ENCODE data around the gene SEC22C. TPM values are rescaled to one million over a fixed set of nuclear protein-coding genes. Genes with fewer than 3 reads are reported as not detected.

SEC22C gene
- total and polyA plus RNA-seq, 5 donors from 2014 or later: 40.9 to 72.0 (median 53.4) TPM

GRCh38 chr3:42531470-42531869 lies 50.3 kb downstream of the SEC22C start:
- peaks cover 52% of the 10 kb centered on the region for H3K4me1 ChIP-seq (ENCODE audit: control insufficient read depth, insufficient read depth, low read length, poor library complexity, severe bottlenecking)
- H3K4me3 ChIP-seq (ENCODE audit: low read depth, low read length): no peak overlapping the region
- H3K27me3 ChIP-seq (ENCODE audit: control insufficient read depth, insufficient read depth, low read length): no peaks in the 10 kb centered on the region
- H3K9me3 Mint-ChIP-seq: no peaks in the 10 kb centered on the region
- no peaks in the 10 kb centered on the region for H3K9me3 ChIP-seq (ENCODE audit: control insufficient read depth in 2 of 2, low read length in 2 of 2)
- peaks cover 28% of the 10 kb centered on the region for H3K36me3 Mint-ChIP-seq
- no peak overlapping the region for H3K27ac Mint-ChIP-seq
- peaks cover 0 to 81% (median 29%) of the 10 kb centered on the region in 4 donors for H3K4me1 Mint-ChIP-seq
- H3K27me3 Mint-ChIP-seq: no peaks in the 10 kb centered on the region
- ATAC-seq (ENCODE audit: low read depth in 2 of 2) (no peak), DNase-seq (no peak)
- peak overlapping the region in 1 of 4 donors; percentile 11 for H3K4me3 Mint-ChIP-seq
- no peak overlapping the region for H3K27ac ChIP-seq (ENCODE audit: insufficient read depth, low read length, poor library complexity, severe bottlenecking)
- peaks cover 4% of the 10 kb centered on the region for H3K36me3 ChIP-seq (ENCODE audit: control insufficient read depth, insufficient read depth, low read length)

DNA sequence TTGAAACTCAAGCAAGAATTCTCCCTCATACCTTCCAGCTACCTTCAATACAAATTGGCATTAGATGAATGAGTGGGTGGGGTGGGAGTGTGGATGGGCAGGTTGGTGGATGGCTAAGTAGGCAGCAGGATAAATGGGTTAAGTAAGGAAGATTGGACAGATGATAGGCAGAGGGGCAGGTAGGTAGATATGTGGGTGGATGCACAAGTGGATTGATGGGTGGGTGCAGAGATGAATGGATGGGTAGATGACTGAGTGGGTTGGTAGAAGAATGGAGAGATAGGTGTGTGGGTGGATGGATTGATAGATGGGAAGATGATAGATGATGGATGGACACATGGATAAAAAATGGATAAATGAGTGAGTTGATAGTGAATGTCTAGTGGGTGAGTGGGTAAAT lies 51.7 kb downstream of the SEC22C start:
- peak overlapping the region; percentile 4 to 88 (median 67) for H3K27ac Mint-ChIP-seq
- H3K27me3 ChIP-seq (ENCODE audit: control insufficient read depth, insufficient read depth, low read length): no peaks in the 10 kb centered on the region
- peak overlapping the region; percentile 39 to 72 (median 64) for H3K4me3 Mint-ChIP-seq
- peaks cover 4% of the 10 kb centered on the region for H3K36me3 ChIP-seq (ENCODE audit: control insufficient read depth, insufficient read depth, low read length)
- no peaks in the 10 kb centered on the region for H3K9me3 Mint-ChIP-seq
- H3K4me1 ChIP-seq (ENCODE audit: control insufficient read depth, insufficient read depth, low read length, poor library complexity, severe bottlenecking): peaks cover 59% of the 10 kb centered on the region
- ATAC-seq (ENCODE audit: low read depth in 2 of 2): no peak
- no peak for DNase-seq
- H3K36me3 Mint-ChIP-seq: peaks cover 28% of the 10 kb centered on the region
- H3K27me3 Mint-ChIP-seq: no peaks in the 10 kb centered on the region
- peak overlapping the region; percentile 67 for H3K4me3 ChIP-seq (ENCODE audit: low read depth, low read length)
- no peaks in the 10 kb centered on the region for H3K9me3 ChIP-seq (ENCODE audit: control insufficient read depth in 2 of 2, low read length in 2 of 2)
- no peak overlapping the region for H3K27ac ChIP-seq (ENCODE audit: insufficient read depth, low read length, poor library complexity, severe bottlenecking)
- peaks cover 0 to 90% (median 30%) of the 10 kb centered on the region in 4 donors for H3K4me1 Mint-ChIP-seq

- no peak overlapping the region for H3K27ac ChIP-seq (ENCODE audit: insufficient read depth, low read length, poor library complexity, severe bottlenecking)
- H3K4me3 Mint-ChIP-seq: peak overlapping the region in 3 of 4 donors; percentile 58 to 72 (median 71)
- DNase-seq (peak in 1 of 3 donors; percentile 72), ATAC-seq (ENCODE audit: low read depth in 2 of 2) (no peak)
- H3K27me3 Mint-ChIP-seq: no peaks in the 10 kb centered on the region
- H3K9me3 Mint-ChIP-seq: no peaks in the 10 kb centered on the region
- H3K4me1 ChIP-seq (ENCODE audit: control insufficient read depth, insufficient read depth, low read length, poor library complexity, severe bottlenecking): peaks cover 59% of the 10 kb centered on the region
- H3K9me3 ChIP-seq (ENCODE audit: control insufficient read depth in 2 of 2, low read length in 2 of 2): no peaks in the 10 kb centered on the region
- peaks cover 0 to 88% (median 30%) of the 10 kb centered on the region in 4 donors for H3K4me1 Mint-ChIP-seq
- peaks cover 28% of the 10 kb centered on the region for H3K36me3 Mint-ChIP-seq
- H3K27ac Mint-ChIP-seq: peak overlapping the region; percentile 4 to 71 (median 67)
- no peaks in the 10 kb centered on the region for H3K27me3 ChIP-seq (ENCODE audit: control insufficient read depth, insufficient read depth, low read length)
- H3K4me3 ChIP-seq (ENCODE audit: low read depth, low read length): peak overlapping the region; percentile 67
- H3K36me3 ChIP-seq (ENCODE audit: control insufficient read depth, insufficient read depth, low read length): peaks cover 4% of the 10 kb centered on the region
Measured at GRCh38 chr3:42529468-42529867, 52.3 kb downstream of the SEC22C start.

DNA sequence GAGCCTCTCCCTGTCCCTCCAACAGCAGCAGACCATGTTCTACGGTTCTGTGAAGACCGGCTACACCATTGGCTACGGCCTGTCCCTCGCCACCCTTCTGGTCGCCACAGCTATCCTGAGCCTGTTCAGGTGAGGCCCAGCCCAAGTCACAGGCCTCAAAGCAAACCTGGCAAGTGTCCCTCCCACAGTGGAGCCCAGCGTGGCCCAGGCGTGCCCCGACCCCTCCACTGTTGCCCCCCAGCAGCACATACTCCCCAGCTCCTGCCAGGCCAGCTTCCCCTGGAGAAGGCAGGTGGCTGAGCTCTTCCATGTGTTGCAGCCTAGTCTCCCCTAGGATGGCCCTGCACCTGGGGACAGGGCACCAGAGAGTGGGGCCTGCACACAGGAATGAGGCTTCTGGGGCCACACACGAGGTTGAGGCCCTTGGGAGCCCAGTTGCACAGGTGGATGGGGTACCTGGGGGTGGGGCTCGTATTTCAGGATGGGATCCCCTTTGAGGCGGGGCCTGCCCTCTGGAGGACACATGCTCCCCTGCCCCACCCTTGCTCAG lies 54.3 kb downstream of the SEC22C start:
- Histone ChIP-seq H3K36me3 (ENCODE audit: control insufficient read depth, insufficient read depth, low read length) (peaks cover 4% of the 10 kb centered on the region), H3K27ac (ENCODE audit: insufficient read depth, low read length, poor library complexity, severe bottlenecking) (no peak overlapping the region), H3K4me3 (ENCODE audit: low read depth, low read length) (no peak overlapping the region), H3K9me3 (ENCODE audit: control insufficient read depth in 2 of 2, low read length in 2 of 2) (no peaks in the 10 kb centered on the region), H3K27me3 (ENCODE audit: control insufficient read depth, insufficient read depth, low read length) (no peaks in the 10 kb centered on the region), H3K4me1 (ENCODE audit: control insufficient read depth, insufficient read depth, low read length, poor library complexity, severe bottlenecking) (peaks cover 54% of the 10 kb centered on the region)
- H3K27ac Mint-ChIP-seq: peak overlapping the region; percentile 90 to 95 (median 92)
- H3K9me3 Mint-ChIP-seq: no peaks in the 10 kb centered on the region
- H3K4me3 Mint-ChIP-seq: peak overlapping the region in 3 of 4 donors; percentile 44 to 78 (median 55)
- DNase-seq (peak in 1 of 3 donors; percentile 15), ATAC-seq (ENCODE audit: low read depth in 2 of 2) (peak in 1 of 2 donors; percentile 3)
- peaks cover 0 to 69% (median 26%) of the 10 kb centered on the region in 4 donors for H3K4me1 Mint-ChIP-seq
- peaks cover 23% of the 10 kb centered on the region for H3K36me3 Mint-ChIP-seq
- H3K27me3 Mint-ChIP-seq: no peaks in the 10 kb centered on the region

GRCh38 chr3:42526616-42527367 lies 55.0 kb downstream of the SEC22C start:
- H3K4me1 ChIP-seq (ENCODE audit: control insufficient read depth, insufficient read depth, low read length, poor library complexity, severe bottlenecking): peaks cover 52% of the 10 kb centered on the region
- H3K9me3 ChIP-seq (ENCODE audit: control insufficient read depth in 2 of 2, low read length in 2 of 2): no peaks in the 10 kb centered on the region
- Mint-ChIP-seq H3K9me3 (no peaks in the 10 kb centered on the region), H3K4me3 (peak overlapping the region in 3 of 4 donors; percentile 44 to 78 (median 55)), H3K36me3 (peaks cover 17% of the 10 kb centered on the region), H3K27ac (peak overlapping the region; percentile 90 to 95 (median 92)), H3K27me3 (no peaks in the 10 kb centered on the region), H3K4me1 (peaks cover 0 to 63% (median 23%) of the 10 kb centered on the region in 4 donors)
- H3K27ac ChIP-seq (ENCODE audit: insufficient read depth, low read length, poor library complexity, severe bottlenecking): peak overlapping the region; percentile 56
- ATAC-seq (ENCODE audit: low read depth in 2 of 2): peak; percentile 70 to 73
- peak in 1 of 3 donors; percentile 73 for DNase-seq
- no peaks in the 10 kb centered on the region for H3K27me3 ChIP-seq (ENCODE audit: control insufficient read depth, insufficient read depth, low read length)
- H3K36me3 ChIP-seq (ENCODE audit: control insufficient read depth, insufficient read depth, low read length): peaks cover 4% of the 10 kb centered on the region
- H3K4me3 ChIP-seq (ENCODE audit: low read depth, low read length): no peak overlapping the region

DNA sequence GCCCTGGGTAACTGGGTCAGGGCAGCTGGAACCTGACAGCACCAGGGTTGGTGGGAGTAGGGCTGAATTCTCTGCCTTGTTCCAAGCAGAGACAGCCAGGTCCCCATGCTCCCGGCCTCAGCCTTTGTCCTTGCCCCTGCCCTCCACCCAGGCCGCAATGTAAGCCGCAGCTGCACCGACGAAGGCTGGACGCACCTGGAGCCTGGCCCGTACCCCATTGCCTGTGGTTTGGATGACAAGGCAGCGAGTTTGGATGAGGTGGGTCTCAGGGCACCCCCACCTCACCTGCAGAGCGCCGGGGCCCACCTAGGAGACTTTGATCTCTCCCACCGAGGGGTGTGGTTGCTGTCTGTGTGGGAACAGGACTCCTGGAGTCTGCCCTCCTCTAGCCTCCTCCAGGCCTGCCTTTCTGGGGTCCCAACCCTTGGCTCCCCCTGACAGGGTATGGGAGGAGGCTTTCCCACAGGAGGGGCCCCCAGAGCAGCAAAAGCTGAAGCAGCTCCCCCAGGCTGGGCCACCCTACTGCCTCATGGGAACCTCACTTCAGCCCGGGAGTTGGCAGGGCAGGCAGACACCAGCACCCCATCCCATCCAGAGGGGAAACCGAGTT lies 55.9 kb downstream of the SEC22C start:
- Histone ChIP-seq H3K4me3 (ENCODE audit: low read depth, low read length) (no peak overlapping the region), H3K4me1 (ENCODE audit: control insufficient read depth, insufficient read depth, low read length, poor library complexity, severe bottlenecking) (peaks cover 50% of the 10 kb centered on the region), H3K27me3 (ENCODE audit: control insufficient read depth, insufficient read depth, low read length) (no peaks in the 10 kb centered on the region), H3K27ac (ENCODE audit: insufficient read depth, low read length, poor library complexity, severe bottlenecking) (no peak overlapping the region), H3K9me3 (ENCODE audit: control insufficient read depth in 2 of 2, low read length in 2 of 2) (no peaks in the 10 kb centered on the region), H3K36me3 (ENCODE audit: control insufficient read depth, insufficient read depth, low read length) (no peaks in the 10 kb centered on the region)
- Mint-ChIP-seq H3K27me3 (no peaks in the 10 kb centered on the region), H3K36me3 (peaks cover 14% of the 10 kb centered on the region), H3K4me3 (no peak overlapping the region), H3K27ac (peak overlapping the region in 2 of 3 donors; percentile 36 to 95), H3K9me3 (no peaks in the 10 kb centered on the region), H3K4me1 (peaks cover 0 to 55% (median 26%) of the 10 kb centered on the region in 4 donors)
- ATAC-seq (ENCODE audit: low read depth in 2 of 2) (no peak), DNase-seq (no peak)

DNA sequence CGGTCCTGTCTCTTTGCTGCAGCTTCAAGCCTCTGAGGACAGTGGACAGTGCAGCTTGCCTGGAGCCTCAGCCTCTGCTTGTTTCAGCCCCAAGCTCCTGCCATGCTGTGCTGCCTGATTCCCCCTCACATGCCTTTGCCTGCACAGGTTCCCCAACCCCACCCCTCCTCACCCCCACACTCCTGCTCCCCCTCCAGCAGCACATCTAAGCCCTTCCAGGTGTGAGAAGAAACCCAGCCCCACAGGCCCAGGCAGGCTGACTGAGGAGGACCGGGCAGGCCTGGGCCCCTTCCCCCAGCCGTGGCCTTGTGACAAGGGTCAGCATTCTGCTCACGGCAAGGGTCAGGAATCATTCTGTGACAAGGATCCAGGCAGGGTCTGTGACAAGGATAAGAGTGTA lies 56.6 kb downstream of the SEC22C start:
- Mint-ChIP-seq H3K27me3 (no peaks in the 10 kb centered on the region), H3K36me3 (peaks cover 12% of the 10 kb centered on the region), H3K4me1 (peaks cover 0 to 52% (median 27%) of the 10 kb centered on the region in 4 donors), H3K4me3 (no peak overlapping the region), H3K27ac (peak overlapping the region in 1 of 3 donors; percentile 36), H3K9me3 (no peaks in the 10 kb centered on the region)
- Histone ChIP-seq H3K36me3 (ENCODE audit: control insufficient read depth, insufficient read depth, low read length) (no peaks in the 10 kb centered on the region), H3K27me3 (ENCODE audit: control insufficient read depth, insufficient read depth, low read length) (no peaks in the 10 kb centered on the region), H3K4me1 (ENCODE audit: control insufficient read depth, insufficient read depth, low read length, poor library complexity, severe bottlenecking) (peaks cover 44% of the 10 kb centered on the region), H3K27ac (ENCODE audit: insufficient read depth, low read length, poor library complexity, severe bottlenecking) (no peak overlapping the region), H3K4me3 (ENCODE audit: low read depth, low read length) (no peak overlapping the region), H3K9me3 (ENCODE audit: control insufficient read depth in 2 of 2, low read length in 2 of 2) (no peaks in the 10 kb centered on the region)
- DNase-seq (no peak), ATAC-seq (ENCODE audit: low read depth in 2 of 2) (no peak)

All from CD4-positive, CD25-positive, alpha-beta regulatory T cell (primary cell).